H1 (cell line): ENCODE results near the gene SLC35E3.

Experiments used
- BCL11A ChIP-seq, 2 experiments: IDR thresholded peaks; one replicate each; pipeline ENCODE4 v1.6.1; 2011; ENCODE audit warnings: low read depth in 2 of 2, low read length in 2 of 2, mild to moderate bottlenecking in 2 of 2
- CTCF ChIP-seq, 3 experiments: IDR thresholded peaks; 1 replicate in 2 of 3; 2 replicates in 1 of 3; pipeline versions ENCODE4 v1.5.1 to v1.6.1; 2011; ENCODE audit warnings: low read length in 3 of 3, mild to moderate bottlenecking in 3 of 3, inconsistent platforms in 2 of 3, low read depth in 1 of 3, moderate library complexity in 1 of 3; ENCODE audit not compliant: insufficient read depth in 1 of 3; ENCODE audit errors: control extremely low read depth in 1 of 3
- EGR1 ChIP-seq: IDR thresholded peaks from 2 replicates; pipeline ENCODE4 v1.6.1; 2011; ENCODE audit warnings: low read depth, low read length, borderline replicate concordance
- EZH2 ChIP-seq: fragments of 200-600 bp; sonication (generic); IDR thresholded peaks from 2 replicates; pipeline ENCODE4 v1.7.1; 2012; ENCODE audit warnings: low read depth, mild to moderate bottlenecking, moderate library complexity, low read length, inconsistent platforms; ENCODE audit not compliant: severe bottlenecking
- HDAC6 ChIP-seq: IDR thresholded peaks from one replicate; pipeline ENCODE4 v1.7.1; 2012; ENCODE audit warnings: low read depth, mild to moderate bottlenecking, inconsistent platforms, low read length, moderate library complexity
- POLR2A ChIP-seq, 2 experiments: IDR thresholded peaks; 1 replicate in 1 of 2; 2 replicates in 1 of 2; pipeline ENCODE4 v1.6.1; 2011; ENCODE audit warnings: low read depth in 2 of 2, low read length in 2 of 2, mild to moderate bottlenecking in 2 of 2; ENCODE audit errors: control extremely low read depth in 1 of 2
- TCF12 ChIP-seq: IDR thresholded peaks from 2 replicates; pipeline ENCODE4 v1.6.1; 2011; ENCODE audit warnings: low read depth, mild to moderate bottlenecking, low read length
- ZNF274 ChIP-seq: IDR thresholded peaks from 2 replicates; pipeline ENCODE4 v1.7.0; 2012; ENCODE audit warnings: low read length, borderline replicate concordance; ENCODE audit errors: extremely low read depth

GRCh38 chr12:68806488-68807237 is 60.7 kb downstream of the SLC35E3 start:
- TF ChIP-seq TCF12 = no peak
- TF ChIP-seq CTCF (IDR thresholded peaks at IDR 0.05; ENCODE audit: control extremely low read depth in 1 of 3, insufficient read depth in 1 of 3, low read depth in 1 of 3, low read length in 3 of 3) = no peak
- TF ChIP-seq EGR1 = no peak
- no peak for TF ChIP-seq EZH2
- TF ChIP-seq HDAC6 = no peak
- no peak for TF ChIP-seq ZNF274
- no peak for TF ChIP-seq POLR2A (IDR thresholded peaks at IDR 0.05; ENCODE audit: control extremely low read depth in 1 of 2, low read depth in 2 of 2, low read length in 2 of 2)
- TF ChIP-seq BCL11A (IDR thresholded peaks at IDR 0.05; ENCODE audit: low read depth in 2 of 2, low read length in 2 of 2) = no peak
